Frontal cortex (tissue), 4 donors: ENCODE results near the gene NXPH4. TPM values are rescaled to one million over a fixed set of nuclear protein-coding genes. Genes with fewer than 3 reads are reported as not detected.

Experiments used
- DNase-seq, 2 donors: peaks; one replicate each; pipeline ENCODE4 v3.0.0; 2012; ENCODE audit warnings: low spot score in 2 of 2
- FAIRE-seq: peaks from 2 replicates; lab custom pipeline; 2012; peaks lifted over from hg19 to GRCh38; lab: Jason Lieb, UNC
- total RNA-seq: library from RNA; depleted of rRNA; stranded (reverse); fragments of >200 nt; gene quantifications from one replicate; pipeline ENCODE4 v1.2.3, GENCODE V29; 2014
- donor health status: control.
- donor health status: control.
- donor health status: control.

Gene NXPH4
- total RNA-seq, 1 donor from 2014 or later = 0.82 TPM

- DNase-seq = no peak
Observed at GRCh38 chr12:57215668-57216013, 953 bp upstream of the NXPH4 start.

GRCh38 chr12:57216921-57217879 lies 606 bp downstream of the NXPH4 start:
- FAIRE-seq (no peak), DNase-seq (no peak)

More at GRCh38 chr12:57215668-57216013, 953 bp upstream of the NXPH4 start:
- no peak for FAIRE-seq

GRCh38 chr12:57218030-57218853 lies 1.6 kb downstream of the NXPH4 start:
- FAIRE-seq (no peak), DNase-seq (no peak)

GRCh38 chr12:57219205-57219992 lies 2.8 kb downstream of the NXPH4 start:
- FAIRE-seq (no peak), DNase-seq (no peak)

- FAIRE-seq (no peak), DNase-seq (no peak)
Observed at GRCh38 chr12:57219993-57220754, 3.6 kb downstream of the NXPH4 start.

- FAIRE-seq (no peak), DNase-seq (no peak)
Observed at GRCh38 chr12:57220770-57221168, 4.2 kb downstream of the NXPH4 start.

- FAIRE-seq (no peak), DNase-seq (no peak)
Observed at GRCh38 chr12:57221169-57221917, 4.7 kb downstream of the NXPH4 start.

GRCh38 chr12:57222286-57223190 lies 5.9 kb downstream of the NXPH4 start:
- no peak for DNase-seq
- FAIRE-seq = no peak

- DNase-seq (no peak), FAIRE-seq (no peak)
Observed at GRCh38 chr12:57223191-57224165, 6.9 kb downstream of the NXPH4 start.

GRCh38 chr12:57224278-57224972 lies 7.8 kb downstream of the NXPH4 start:
- DNase-seq (no peak), FAIRE-seq (no peak)

- FAIRE-seq (no peak), DNase-seq (no peak)
Observed at GRCh38 chr12:57224973-57225679, 8.5 kb downstream of the NXPH4 start.

GRCh38 chr12:57225680-57226210 lies 9.2 kb downstream of the NXPH4 start:
- FAIRE-seq (no peak), DNase-seq (no peak)

- no peak for DNase-seq
- FAIRE-seq = no peak
Observed at GRCh38 chr12:57226588-57227314, 10.2 kb downstream of the NXPH4 start.

- DNase-seq = no peak
- FAIRE-seq = no peak
Observed at GRCh38 chr12:57227315-57228115, 10.9 kb downstream of the NXPH4 start.
